Effector memory CD8-positive, alpha-beta T cell (primary cell): ENCODE measurements around the gene MLLT3.

Experiments used
- ATAC-seq: fragments of 150-1000 bp; cut with Tn5 transposase; replicated peaks from 2 replicates; pipeline ENCODE4 v1.10.0; 2021; ENCODE audit warnings: mild to moderate bottlenecking, moderate library complexity
- DNase-seq, 3 experiments: peaks; one replicate each; pipeline ENCODE4 v3.0.0; 2021
- H3K27ac Mint-ChIP-seq, 2 donors: one replicate each; pipeline ENCODE4 v1.8.0; 2022; ENCODE audit warnings: mild to moderate bottlenecking in 2 of 2, mixed read lengths in 2 of 2, moderate library complexity in 2 of 2
- H3K27me3 Mint-ChIP-seq, 2 donors: one replicate each; pipeline ENCODE4 v1.8.0; 2022; ENCODE audit warnings: mixed read lengths in 2 of 2
- H3K36me3 Mint-ChIP-seq: one replicate; pipeline ENCODE4 v1.8.0; 2022; ENCODE audit warnings: mild to moderate bottlenecking, moderate library complexity, mixed read lengths; ENCODE audit not compliant: insufficient read depth
- H3K4me1 Mint-ChIP-seq, 2 donors: one replicate each; pipeline ENCODE4 v1.8.0; 2022; ENCODE audit warnings: low read depth in 2 of 2, mixed read lengths in 2 of 2
- H3K4me3 Mint-ChIP-seq, 2 donors: one replicate each; pipeline ENCODE4 v1.8.0; 2022; ENCODE audit warnings: mild to moderate bottlenecking in 2 of 2, mixed read lengths in 2 of 2, moderate library complexity in 2 of 2
- H3K9me3 Mint-ChIP-seq, 2 donors: one replicate each; pipeline ENCODE4 v1.8.0; 2022; ENCODE audit warnings: mixed read lengths in 2 of 2

Gene MLLT3

GRCh38 chr9:20367855-20368254 is 254.4 kb downstream of the MLLT3 start:
- H3K27ac Mint-ChIP-seq = peak overlapping the region in 1 of 2 donors; percentile 77
- ATAC-seq = no peak

GRCh38 chr9:20364959-20365358 is 257.3 kb downstream of the MLLT3 start:
- no peaks in the 10 kb centered on the region for H3K27me3 Mint-ChIP-seq
- no peak overlapping the region for H3K4me3 Mint-ChIP-seq
- DNase-seq = no peak
- peaks cover 10 to 30% of the 10 kb centered on the region in 2 donors for H3K4me1 Mint-ChIP-seq
- peaks cover 14% of the 10 kb centered on the region for H3K36me3 Mint-ChIP-seq
- no peak for ATAC-seq
- H3K27ac Mint-ChIP-seq = no peak overlapping the region
- peaks cover 0 to 2% of the 10 kb centered on the region in 2 donors for H3K9me3 Mint-ChIP-seq

More at GRCh38 chr9:20367855-20368254, 254.4 kb downstream of the MLLT3 start:
- Mint-ChIP-seq H3K4me3 (no peak overlapping the region), H3K9me3 (peaks cover 0 to 2% of the 10 kb centered on the region in 2 donors), H3K4me1 (peaks cover 13 to 30% of the 10 kb centered on the region in 2 donors), H3K27me3 (no peaks in the 10 kb centered on the region), H3K36me3 (peaks cover 6% of the 10 kb centered on the region)
- DNase-seq = no peak

- DNase-seq (no peak), ATAC-seq (no peak)
- no peak overlapping the region for H3K4me3 Mint-ChIP-seq
- no peak overlapping the region for H3K27ac Mint-ChIP-seq
- H3K36me3 Mint-ChIP-seq = peaks cover 17% of the 10 kb centered on the region
- no peaks in the 10 kb centered on the region for H3K27me3 Mint-ChIP-seq
- H3K9me3 Mint-ChIP-seq = peaks cover 0 to 2% of the 10 kb centered on the region in 2 donors
- peaks cover 7 to 24% of the 10 kb centered on the region in 2 donors for H3K4me1 Mint-ChIP-seq
Observed at GRCh38 chr9:20363233-20363632, 259.1 kb downstream of the MLLT3 start.

GRCh38 chr9:20361656-20362570 is 260.4 kb downstream of the MLLT3 start:
- Mint-ChIP-seq H3K36me3 (peaks cover 17% of the 10 kb centered on the region), H3K4me1 (peaks cover 0 to 21% of the 10 kb centered on the region in 2 donors), H3K27me3 (no peaks in the 10 kb centered on the region), H3K9me3 (no peaks in the 10 kb centered on the region), H3K4me3 (no peak overlapping the region), H3K27ac (peak overlapping the region in 1 of 2 donors; percentile 68)
- DNase-seq = no peak
- ATAC-seq = no peak

- Mint-ChIP-seq H3K27ac (no peak overlapping the region), H3K4me1 (peaks cover 0 to 20% of the 10 kb centered on the region in 2 donors), H3K9me3 (no peaks in the 10 kb centered on the region), H3K36me3 (peaks cover 17% of the 10 kb centered on the region), H3K27me3 (no peaks in the 10 kb centered on the region), H3K4me3 (no peak overlapping the region)
- no peak for DNase-seq
- ATAC-seq = no peak
Observed at GRCh38 chr9:20361229-20361628, 261.1 kb downstream of the MLLT3 start.

- H3K4me1 Mint-ChIP-seq = peaks cover 0 to 17% of the 10 kb centered on the region in 2 donors
- no peaks in the 10 kb centered on the region for H3K27me3 Mint-ChIP-seq
- H3K36me3 Mint-ChIP-seq = peaks cover 15% of the 10 kb centered on the region
- no peak for ATAC-seq
- DNase-seq = no peak
- no peak overlapping the region for H3K4me3 Mint-ChIP-seq
- H3K27ac Mint-ChIP-seq = peak overlapping the region in 1 of 2 donors; percentile 15
- no peaks in the 10 kb centered on the region for H3K9me3 Mint-ChIP-seq
Observed at GRCh38 chr9:20358207-20358606, 264.1 kb downstream of the MLLT3 start.

GRCh38 chr9:20357037-20357432 is 265.3 kb downstream of the MLLT3 start:
- Mint-ChIP-seq H3K27ac (peak overlapping the region in 1 of 2 donors; percentile 70), H3K36me3 (peaks cover 12% of the 10 kb centered on the region), H3K4me3 (no peak overlapping the region), H3K4me1 (peaks cover 0 to 12% of the 10 kb centered on the region in 2 donors), H3K27me3 (no peaks in the 10 kb centered on the region), H3K9me3 (no peaks in the 10 kb centered on the region)
- no peak for DNase-seq
- ATAC-seq = no peak

- Mint-ChIP-seq H3K4me3 (no peak overlapping the region), H3K27ac (peak overlapping the region in 1 of 2 donors; percentile 70), H3K4me1 (peaks cover 0 to 7% of the 10 kb centered on the region in 2 donors), H3K9me3 (no peaks in the 10 kb centered on the region), H3K27me3 (no peaks in the 10 kb centered on the region), H3K36me3 (peaks cover 12% of the 10 kb centered on the region)
- DNase-seq (no peak), ATAC-seq (peak; percentile 32)
Observed at GRCh38 chr9:20356403-20357036, 265.8 kb downstream of the MLLT3 start.

GRCh38 chr9:20355022-20355421 is 267.3 kb downstream of the MLLT3 start:
- peaks cover 0 to 6% of the 10 kb centered on the region in 2 donors for H3K4me1 Mint-ChIP-seq
- H3K4me3 Mint-ChIP-seq = no peak overlapping the region
- H3K36me3 Mint-ChIP-seq = peaks cover 12% of the 10 kb centered on the region

GRCh38 chr9:20353931-20354652 is 268.2 kb downstream of the MLLT3 start:
- DNase-seq (no peak), ATAC-seq (no peak)
- no peaks in the 10 kb centered on the region for H3K9me3 Mint-ChIP-seq
- no peaks in the 10 kb centered on the region for H3K27me3 Mint-ChIP-seq
- H3K4me3 Mint-ChIP-seq = no peak overlapping the region
- peaks cover 0 to 6% of the 10 kb centered on the region in 2 donors for H3K4me1 Mint-ChIP-seq
- peaks cover 9% of the 10 kb centered on the region for H3K36me3 Mint-ChIP-seq
- peak overlapping the region in 1 of 2 donors; percentile 19 for H3K27ac Mint-ChIP-seq

More at GRCh38 chr9:20355022-20355421, 267.3 kb downstream of the MLLT3 start:
- ATAC-seq = no peak
- no peak for DNase-seq
- peak overlapping the region in 1 of 2 donors; percentile 54 for H3K27ac Mint-ChIP-seq
- no peaks in the 10 kb centered on the region for H3K9me3 Mint-ChIP-seq
- no peaks in the 10 kb centered on the region for H3K27me3 Mint-ChIP-seq

GRCh38 chr9:20353524-20353923 is 268.8 kb downstream of the MLLT3 start:
- Mint-ChIP-seq H3K27me3 (no peaks in the 10 kb centered on the region), H3K4me1 (peaks cover 0 to 5% of the 10 kb centered on the region in 2 donors), H3K9me3 (no peaks in the 10 kb centered on the region), H3K4me3 (no peak overlapping the region), H3K27ac (peak overlapping the region in 1 of 2 donors; percentile 19), H3K36me3 (peaks cover 9% of the 10 kb centered on the region)
- DNase-seq (no peak), ATAC-seq (no peak)

- no peak overlapping the region for H3K4me3 Mint-ChIP-seq
- no peaks in the 10 kb centered on the region for H3K4me1 Mint-ChIP-seq
- no peak for DNase-seq
- no peaks in the 10 kb centered on the region for H3K27me3 Mint-ChIP-seq
- H3K27ac Mint-ChIP-seq = no peak overlapping the region
- H3K36me3 Mint-ChIP-seq = peaks cover 12% of the 10 kb centered on the region
- H3K9me3 Mint-ChIP-seq = no peaks in the 10 kb centered on the region
- no peak for ATAC-seq
Observed at GRCh38 chr9:20352591-20352990, 269.7 kb downstream of the MLLT3 start.

GRCh38 chr9:20351715-20352114 is 270.6 kb downstream of the MLLT3 start:
- peaks cover 12% of the 10 kb centered on the region for H3K36me3 Mint-ChIP-seq
- no peaks in the 10 kb centered on the region for H3K27me3 Mint-ChIP-seq
- H3K9me3 Mint-ChIP-seq = no peaks in the 10 kb centered on the region
- no peaks in the 10 kb centered on the region for H3K4me1 Mint-ChIP-seq
- H3K27ac Mint-ChIP-seq = no peak overlapping the region
- H3K4me3 Mint-ChIP-seq = no peak overlapping the region
- DNase-seq (no peak), ATAC-seq (no peak)
